ENCODE measurements around the gene RXRA.

GRCh38 chr9:134313470-134313869 is 12.8 kb upstream of the RXRA start:
- TF ChIP-seq CTCF (IDR thresholded peaks at IDR 0.05) (no peak), POLR2A (IDR thresholded peaks at IDR 0.05) (no peak)
